HG03139 (cell line): ENCODE data around the gene CTSD.

Experiments
- ATAC-seq: cut with Tn5 transposase; IDR thresholded peaks from one replicate; pipeline ENCODE4 v1.9.1; 2021; ENCODE audit not compliant: unreplicated experiment

Gene CTSD

DNA sequence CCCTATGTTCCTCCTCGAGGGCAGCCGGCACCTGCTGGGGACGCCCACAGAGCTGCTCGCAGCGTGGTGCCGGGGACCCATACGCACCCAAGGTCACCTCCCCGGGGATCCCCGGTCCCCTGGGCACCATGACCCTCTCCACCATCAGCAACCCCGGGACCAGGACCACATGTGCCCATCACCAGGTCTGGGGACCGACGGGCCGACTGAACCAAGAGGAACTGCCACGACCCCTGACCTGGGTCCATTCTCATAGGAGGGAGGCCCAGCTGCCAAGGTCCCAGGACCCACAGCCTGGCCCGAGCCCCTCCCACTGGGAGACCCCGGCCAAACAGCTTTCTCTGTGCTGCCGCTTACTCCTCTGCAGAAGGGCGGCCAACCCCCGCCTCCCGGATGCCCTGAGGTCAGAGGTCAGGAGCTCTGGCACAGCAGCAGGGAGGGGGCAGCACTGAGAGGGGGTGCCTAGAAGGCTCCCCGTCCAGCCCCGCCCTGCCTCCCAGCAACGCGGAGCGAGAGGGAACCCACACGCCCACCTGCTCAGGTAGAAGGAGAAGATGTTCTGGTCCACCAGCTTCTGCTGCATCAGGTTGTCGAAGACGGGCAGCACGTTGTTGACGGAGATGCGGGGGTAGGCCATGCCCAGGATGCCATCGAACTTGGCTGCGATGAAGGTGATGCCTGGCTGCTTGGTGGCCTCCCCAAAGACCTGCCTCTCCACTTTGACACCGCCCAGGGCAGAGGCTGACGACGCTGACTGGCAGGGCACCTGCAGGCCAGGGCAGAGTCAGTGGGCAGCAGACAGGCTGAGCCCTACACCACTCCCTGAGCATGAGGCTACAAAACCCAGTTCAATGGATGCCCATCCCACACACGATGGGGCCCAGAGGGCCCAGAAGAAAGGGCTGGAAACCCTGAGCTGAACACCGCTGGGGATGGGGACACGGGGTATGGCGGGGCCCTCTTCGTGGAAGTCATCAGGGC, 6.6 kb downstream of the CTSD start:
- ATAC-seq = no peak

DNA sequence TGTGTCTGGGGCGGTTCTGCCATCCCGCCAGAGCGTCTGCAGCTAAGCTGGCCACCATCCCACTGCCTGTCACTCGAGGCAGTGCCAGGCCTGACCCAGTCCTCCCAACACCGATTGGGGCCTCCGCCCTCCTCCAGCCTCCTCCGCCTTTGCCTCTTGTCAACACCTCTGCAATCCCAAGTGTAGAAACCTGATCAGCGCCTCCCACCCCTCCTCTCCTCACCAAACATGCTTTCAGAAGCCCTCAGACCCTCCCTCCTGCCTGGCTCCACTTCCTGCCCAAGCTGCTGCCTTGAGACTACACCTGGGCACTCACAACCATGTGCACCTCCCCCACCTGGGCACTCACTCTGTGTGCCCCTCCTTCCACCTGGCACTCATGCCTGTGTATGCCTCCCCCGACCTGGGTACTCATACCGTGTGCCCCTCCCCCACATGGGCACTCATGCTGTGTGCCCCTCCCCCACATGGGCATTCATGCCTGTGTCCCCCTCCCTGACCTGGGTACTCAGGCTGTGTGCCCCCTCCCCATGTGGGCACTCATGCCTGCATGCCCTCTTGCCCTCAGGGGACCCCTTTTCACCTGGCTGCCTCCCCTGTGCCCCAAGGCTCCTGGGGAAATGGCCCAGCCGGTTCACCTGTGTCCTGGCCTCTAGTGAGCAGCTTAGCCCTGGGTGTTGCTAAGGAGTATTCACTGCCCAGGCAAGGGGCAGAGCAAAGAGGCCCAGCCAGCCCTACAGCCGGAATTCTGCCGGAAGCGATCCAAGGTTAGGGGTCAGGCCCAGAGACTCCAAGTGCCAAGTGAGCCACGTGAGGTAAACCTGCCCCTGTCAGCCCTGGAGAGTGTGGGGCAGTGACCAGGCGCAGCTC, 7.8 kb downstream of the CTSD start:
- no peak for ATAC-seq

DNA sequence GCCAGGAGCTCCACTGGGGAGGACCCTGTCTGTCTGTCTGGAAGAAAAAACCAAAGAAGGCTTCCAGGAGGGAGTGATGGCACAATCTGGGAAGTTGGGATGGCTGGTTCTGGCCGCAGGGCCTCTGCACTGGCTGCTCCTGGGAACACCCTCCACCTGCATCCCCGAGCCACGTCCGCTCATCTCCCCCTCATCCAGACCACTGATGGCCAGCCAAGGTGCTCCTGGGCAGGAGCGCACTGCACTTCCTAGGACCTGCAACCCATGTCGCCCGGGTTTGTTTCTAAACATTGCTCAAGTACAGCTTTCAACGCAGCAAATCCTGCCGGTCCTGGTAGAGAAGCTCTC, 8.4 kb downstream of the CTSD start:
- ATAC-seq = no peak

DNA sequence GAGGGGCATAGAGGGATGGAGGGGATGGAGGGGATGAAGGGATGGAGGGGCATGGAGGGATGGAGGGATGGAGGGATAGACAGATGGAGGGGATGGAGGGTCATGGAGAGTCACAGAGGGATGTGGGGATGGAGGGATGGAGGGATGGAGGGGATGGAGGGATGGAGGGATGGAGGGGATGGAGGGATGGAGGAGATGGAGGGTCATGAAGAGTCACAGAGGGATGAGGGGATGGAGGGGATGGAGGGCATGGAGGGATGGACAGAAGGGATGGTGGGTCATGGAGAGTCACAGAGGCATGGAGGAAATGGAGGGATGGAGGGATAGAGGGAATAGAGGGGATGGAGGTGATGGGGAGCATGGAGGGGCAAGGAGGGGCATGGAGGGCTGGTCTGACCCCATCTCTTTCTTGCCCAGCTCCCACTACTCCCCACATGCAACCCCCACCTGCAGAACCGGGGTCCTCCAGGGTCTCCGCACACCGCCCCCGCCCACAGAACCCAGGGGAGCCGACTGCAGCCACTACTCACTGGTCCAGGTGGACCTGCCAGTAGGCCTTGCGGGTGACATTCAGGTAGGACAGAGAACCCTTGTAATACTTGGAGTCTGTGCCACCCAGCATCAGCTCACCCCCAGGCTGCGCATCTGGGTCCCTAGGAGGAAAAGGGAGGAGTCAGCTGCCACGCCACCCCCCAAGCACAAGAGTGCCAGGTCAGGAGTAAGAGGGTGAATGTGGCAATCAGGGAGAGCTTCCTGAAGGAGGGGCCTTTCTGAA, 9.2 kb downstream of the CTSD start:
- no peak for ATAC-seq

DNA sequence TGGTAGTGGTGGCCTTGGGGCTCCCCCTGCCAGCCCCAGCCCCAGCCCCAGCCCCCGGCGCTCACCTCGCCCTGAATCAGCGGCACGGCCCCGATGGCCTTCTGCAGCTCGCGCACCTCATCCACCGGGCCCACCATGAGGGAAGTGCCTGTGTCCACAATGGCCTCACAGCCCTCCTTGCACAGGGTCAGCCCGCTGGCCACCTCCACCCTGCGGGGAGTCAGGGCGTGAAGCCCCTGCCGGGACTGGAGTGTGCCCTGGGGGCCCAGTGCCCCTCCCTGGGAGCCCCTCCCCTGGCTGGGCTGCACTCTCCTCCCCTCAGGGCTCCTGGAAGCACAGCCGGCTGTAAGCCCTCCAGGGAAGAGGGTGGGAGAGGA, 9.8 kb downstream of the CTSD start:
- no peak for ATAC-seq

DNA sequence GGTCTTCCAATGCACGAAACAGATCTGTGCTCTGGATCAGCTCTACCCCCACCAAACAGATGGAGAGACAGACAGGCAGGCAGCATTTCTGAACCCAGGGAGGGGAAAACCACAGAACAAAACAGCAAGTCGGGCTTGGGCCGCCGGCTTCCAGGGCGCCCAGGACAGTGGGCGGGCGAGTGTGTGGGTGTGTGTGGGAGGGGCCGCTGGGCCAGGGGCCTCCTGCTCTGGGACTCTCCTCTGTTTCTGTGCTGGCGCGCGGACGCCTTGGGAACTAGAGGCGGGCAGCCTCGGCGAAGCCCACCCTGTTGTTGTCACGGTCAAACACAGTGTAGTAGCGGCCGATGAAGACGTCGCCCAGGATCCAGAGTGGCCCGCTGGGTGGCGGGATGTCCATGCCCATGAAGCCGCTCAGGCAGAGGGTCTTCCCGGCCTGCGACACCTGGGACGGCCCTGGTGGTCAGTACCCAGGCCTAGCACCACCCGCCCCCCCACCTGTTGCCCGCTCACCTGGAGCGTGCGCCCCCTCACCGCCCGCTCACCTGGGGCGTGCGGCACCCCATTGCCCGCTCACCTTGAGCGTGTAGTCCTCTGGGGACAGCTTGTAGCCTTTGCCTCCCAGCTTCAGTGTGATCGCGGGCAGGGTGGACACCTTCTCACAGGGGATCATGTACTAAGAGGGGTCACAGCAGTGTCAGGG, 10.3 kb downstream of the CTSD start:
- no peak for ATAC-seq

DNA sequence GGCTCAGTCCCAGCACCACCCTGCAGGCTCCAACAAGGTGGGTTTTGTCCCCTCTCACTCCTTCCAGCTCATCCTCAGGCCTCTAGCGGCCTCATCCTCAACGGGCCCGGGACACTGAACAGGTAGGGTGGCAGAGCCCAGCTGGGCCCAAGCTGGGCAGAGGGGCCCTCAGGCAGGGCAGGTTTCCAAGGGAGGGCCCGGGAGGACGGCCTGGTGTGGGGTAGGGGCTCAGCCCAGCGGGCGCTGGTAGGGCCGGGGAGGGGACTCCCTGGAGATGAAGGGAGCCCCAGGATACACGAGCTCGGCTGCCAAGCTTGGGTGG, 10.9 kb downstream of the CTSD start:
- no peak for ATAC-seq

DNA sequence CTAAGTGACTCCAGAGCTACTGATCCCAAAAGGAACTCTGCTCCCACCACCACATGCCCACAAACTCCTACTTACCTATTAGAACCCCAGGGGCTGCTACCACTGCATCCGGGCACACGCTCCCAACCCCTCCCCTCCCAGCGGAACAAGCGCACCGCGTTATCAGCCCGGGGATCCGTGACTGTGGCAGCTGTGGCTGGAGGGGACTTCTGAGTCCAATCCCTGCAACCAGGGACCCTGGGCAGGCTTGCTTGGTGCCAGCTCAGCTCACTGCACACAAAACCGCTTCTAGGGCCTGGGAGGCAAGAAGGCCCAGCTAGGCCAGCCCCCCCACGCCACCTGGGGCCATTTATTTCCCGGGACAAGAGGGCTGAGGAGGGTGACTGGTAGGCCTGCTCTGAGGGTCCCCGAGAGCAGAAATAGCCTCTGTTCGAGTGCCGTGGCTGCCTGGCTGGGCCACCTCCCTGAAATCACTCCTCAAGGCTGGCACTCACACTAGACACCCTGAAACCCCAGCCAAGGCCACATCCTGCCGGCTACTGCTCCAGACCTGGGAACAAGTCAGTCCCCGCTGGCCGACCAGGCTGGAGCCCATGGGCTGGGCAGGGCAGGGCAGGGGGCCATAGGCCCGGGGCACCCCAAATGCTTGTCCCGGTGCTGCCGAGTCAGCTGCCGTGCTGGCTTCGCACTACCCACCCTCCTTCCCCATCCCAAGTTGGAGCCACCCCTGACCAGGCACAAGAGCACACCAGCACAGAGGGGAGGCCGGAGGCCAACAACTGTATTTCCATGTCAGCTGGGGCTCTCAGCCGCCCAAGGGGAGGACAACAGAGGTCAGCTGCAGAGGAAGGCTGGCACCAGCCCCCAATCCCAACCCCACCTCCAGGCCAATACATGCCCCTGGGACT, 11.5 kb downstream of the CTSD start:
- ATAC-seq = no peak

DNA sequence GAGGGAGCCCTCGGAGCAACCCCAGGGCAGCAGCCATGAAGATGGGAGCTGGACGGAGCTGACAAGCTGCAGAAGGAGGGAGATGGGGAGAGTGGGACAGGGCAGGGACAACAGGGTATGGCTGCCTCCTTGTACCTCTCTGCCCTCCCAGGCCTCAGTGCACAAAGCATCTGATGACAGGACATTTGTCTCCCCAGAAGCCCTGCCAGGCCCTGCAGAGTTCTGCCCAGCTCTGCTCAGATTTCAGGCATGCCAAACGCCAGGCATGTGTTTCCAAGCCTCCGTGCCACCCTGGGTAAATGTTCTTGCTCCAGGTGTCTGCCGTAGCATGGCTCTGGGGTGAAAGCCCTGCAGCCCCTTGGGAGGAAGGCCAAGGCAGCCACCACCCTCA, 12.2 kb downstream of the CTSD start:
- ATAC-seq = no peak

DNA sequence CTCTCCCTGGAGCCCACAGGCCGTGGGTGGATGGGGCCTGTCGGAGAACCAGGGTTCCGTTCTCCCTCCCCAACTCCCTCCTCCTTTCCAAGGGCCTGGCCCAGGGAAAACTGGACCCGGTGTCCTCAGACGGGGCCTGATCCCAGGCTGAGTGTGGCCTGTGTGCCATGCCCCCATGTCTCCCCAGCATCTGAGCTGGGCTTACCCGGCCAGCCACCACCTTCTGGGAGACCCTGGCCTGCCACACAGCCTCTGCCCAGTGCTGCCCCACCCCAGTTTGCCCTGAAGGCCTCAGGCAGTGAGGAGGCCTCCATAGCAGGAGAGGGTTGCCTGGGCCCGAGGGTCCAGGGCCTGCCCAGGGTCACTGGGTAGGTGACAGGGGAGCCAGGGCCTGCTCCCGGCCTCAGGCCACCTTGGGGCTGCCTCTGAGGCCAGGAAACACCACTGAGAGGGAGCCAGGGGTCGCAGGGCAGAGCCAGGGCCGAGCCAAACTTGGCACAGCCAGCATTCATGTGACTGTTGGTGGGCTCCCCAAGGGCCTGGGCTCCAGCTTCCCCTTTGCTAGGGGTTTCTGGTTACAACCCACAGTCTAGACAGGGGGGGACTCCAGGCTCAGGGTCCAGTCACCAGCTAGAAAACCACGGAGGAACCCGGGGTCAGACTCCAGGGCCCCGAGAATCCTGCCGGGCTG, 12.7 kb downstream of the CTSD start:
- ATAC-seq = no peak

DNA sequence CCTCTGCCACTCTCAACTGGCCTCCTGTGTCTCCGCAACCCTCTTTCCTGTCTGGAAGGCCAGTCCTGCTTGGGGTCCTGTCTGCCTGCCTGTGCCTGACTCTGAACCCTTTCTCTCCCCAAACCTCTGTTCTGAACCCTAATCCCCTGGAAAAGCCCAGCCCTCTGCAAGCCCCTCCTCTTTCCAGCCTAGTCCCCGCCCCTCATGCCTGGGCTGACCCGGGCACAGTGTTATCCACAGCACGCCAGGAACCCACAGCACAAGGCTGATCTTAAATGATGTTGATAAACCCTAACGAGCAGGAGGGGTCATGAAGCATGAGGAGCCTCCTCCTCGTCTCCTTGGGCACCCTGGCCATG, 13.3 kb downstream of the CTSD start, which contains the start of gene IFITM10:
TSS of gene IFITM10 (minus strand) at position 115 of the 359 bp plus-strand sequence. CDS start 153 bp downstream, outside the sequence.
- ATAC-seq = no peak

DNA sequence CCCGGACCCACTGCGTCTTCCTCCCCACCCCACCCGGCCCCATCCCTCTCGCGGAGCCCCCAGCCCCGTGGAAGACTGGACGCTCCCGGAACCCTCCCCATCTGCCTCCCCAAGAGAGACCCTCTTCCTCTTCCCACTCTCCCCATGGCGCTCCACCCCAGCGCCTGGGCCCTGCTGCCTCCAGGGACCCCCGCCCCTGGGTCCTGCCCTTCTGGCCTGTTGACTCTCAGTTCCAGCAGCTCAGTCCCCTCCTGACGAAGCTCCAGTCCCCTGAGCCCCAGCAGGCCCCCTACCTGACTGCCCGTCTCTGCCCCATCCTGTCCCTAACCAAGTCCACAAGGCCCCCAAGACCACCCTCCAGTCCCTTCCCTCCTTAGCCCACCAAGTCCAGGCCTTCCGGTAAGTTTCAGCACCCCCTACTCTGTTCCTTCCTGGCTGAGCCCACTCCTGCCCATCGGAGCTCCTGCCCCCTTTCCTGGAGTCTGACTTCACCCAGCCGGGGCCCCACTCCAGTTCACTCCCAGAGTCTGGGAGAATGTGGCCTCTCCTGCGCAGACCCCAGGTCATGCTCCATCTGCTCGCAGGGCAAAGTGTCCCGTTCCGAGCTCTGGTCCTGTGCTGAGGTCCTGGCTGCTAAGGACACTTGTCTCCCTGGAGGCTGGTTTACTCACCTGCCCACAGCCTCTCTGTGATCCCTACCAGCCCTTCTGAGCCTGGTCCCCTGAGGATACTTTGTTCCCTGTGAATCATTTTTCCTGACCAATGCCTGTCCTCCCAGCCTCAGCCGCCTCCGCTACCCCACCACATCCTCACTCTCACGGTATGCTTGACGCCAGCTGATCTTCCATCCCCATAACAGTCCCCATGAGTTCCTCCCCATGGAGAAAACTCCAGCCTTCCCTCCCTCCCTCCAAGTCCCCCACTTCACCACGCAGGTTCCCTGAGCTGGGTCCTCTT, 14.1 kb downstream of the CTSD start:
- no peak for ATAC-seq

DNA sequence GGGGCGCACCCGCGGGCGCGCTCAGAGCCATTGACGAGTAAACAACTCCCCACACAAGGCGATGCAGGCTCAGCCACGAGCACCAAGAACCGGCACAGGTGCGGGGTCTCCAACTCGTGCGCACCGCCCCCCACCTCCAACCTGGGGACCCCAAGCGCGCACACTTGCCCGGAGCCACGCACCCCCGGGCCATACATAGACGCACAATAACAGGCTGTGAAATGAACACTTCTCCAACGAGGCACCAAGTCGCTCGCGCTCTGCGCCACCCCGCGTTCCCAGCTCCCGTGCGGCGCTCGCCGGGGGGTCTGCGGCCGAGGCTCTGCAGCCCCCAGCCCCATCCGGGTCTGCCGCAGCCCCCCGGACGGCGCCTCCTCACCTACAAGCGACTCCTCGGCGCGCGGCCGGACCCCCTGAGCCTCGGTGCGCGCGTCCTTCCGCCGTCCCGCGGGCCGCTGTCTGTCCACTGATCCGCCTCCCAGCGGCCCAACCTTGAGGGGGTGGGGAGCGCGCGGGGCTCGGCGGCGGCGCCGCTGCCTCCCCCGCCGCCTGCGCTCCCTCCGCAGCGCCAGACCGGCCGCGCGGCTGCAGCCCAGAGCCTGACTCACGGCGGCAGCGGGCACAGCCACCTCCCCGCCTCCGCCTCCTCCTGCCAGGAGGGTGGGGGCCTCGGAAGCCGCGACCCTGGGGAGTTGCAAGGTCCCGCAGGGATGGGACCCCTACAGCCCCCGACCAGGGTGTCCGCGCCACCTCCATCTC, 14.9 kb downstream of the CTSD start:
- ATAC-seq = no peak

DNA sequence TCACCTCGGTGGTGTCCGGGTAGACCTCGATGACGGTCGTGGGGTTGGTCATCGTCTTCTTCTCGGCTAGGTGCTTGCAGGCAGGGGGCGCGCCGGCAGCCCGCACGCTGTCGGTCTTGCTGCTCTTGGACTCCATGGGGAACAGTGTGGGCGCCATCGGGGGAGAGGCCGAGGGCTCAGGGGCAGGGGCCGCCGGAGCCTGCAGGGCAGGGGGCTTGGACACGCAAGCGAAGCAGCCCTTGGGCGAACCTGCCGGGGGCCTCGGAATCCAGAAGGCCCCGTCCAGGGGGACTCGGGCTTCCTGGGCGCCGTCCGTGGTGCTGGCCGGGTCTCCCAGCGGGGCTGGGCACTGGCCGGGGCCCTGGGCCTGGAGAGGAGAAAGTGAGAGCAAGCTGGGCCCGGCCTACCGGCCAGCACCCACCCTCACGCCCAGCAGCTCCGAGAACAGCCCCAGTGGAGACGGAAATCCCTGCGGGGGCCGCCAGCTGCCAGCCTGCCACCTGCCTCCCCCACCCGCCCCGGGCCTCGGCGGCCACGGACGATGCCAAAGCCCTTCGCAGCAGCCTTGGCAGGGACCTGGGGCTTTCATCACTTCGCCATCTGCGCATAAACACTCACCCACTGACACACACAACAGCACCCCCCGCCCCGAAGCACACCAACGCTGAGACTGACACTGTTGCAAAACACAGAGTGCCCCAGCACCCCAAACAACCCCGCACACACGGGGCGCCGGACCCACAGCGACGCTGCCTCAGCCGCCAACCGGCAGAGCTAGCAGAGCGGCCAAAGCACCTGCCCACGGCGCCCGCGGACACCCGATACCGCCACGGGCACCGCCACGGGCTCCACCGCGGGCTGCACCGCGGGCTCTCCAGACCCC, 15.7 kb downstream of the CTSD start:
- ATAC-seq = no peak

DNA sequence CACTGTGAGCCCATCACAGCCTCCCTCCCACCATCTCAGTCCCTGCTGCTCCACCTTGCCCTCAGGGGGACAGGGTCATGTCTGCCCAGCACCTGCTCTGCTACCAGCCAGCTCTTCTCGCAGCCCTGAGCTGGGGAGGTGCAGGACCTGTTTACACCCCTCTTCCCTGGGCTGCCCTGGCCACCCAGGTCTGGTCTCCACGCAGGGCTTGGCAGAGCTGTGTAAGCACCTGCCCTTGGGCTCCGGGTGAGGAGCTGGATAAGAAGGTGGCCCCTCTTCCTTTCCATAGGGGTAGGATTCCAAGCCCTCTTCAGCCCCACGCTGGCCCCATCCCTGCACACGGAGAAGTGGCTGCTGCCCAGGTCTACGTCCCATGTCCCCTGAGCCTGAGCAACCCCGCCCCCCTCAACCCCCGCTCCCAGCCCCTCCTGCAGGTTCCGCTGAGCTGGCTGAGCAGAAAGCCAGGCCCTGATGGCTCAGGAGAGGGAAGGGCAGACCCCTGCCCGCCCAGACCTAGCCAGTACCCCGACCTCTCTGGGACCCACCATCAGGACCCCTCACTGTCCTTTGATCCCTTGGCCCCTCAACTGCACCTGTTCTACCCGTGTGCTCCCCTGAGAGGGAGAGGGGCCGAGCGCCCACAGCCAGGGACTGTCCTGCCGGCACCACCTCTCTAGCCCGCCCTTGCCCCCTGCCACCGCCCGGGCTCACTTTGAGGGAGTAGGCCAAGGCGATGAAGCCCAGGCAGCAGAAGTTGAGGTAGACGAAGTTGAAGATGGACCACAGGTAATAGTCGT, 16.6 kb downstream of the CTSD start:
- ATAC-seq = no peak

DNA sequence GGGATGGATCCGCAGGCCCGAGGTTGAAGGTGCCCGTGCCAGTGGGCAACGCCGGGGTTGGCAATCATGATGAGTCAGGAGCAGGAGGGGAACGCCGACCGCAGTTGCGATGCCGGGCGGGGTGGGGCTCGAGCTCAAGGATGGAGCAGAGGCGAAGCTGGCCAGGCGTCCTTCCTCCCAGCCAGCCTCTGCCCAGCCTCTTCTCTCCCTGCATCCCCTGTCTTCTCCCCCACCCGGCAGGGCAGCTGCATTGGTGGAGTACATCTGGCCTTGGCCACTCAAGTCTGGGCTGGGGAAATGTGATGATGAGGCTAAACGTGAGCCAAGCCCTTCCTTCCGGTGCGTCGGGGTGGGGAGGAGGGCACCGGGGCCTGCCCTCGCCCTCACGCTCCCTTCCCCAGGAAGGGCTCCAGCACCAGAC, 17.2 kb downstream of the CTSD start:
- ATAC-seq = no peak
